CD14-positive monocyte (primary cell): Measurements from ENCODE around the gene MED15. TPM values are rescaled to one million over a fixed set of nuclear protein-coding genes. Genes with fewer than 3 reads are reported as not detected.

Source experiments
- DNase-seq, 3 donors: peaks; one replicate each; pipeline ENCODE4 v3.0.0-alpha.2; 2011 to 2022
- H2AFZ ChIP-seq: 2 replicates; pipeline ENCODE4 v1.6.0; 2012; ENCODE audit warnings: mild to moderate bottlenecking, low read depth, low read length, inconsistent platforms; ENCODE audit not compliant: insufficient read depth, poor library complexity, severe bottlenecking
- H3K27ac ChIP-seq, 2 donors: 1 replicate in 1 of 2; 2 replicates in 1 of 2; pipeline ENCODE4 v1.5.1; 2012 to 2013; ENCODE audit warnings: low read length in 2 of 2, control low read depth in 1 of 2, inconsistent platforms in 1 of 2, low read depth in 1 of 2, mild to moderate bottlenecking in 1 of 2
- H3K27me3 ChIP-seq, 2 donors: one replicate each; pipeline versions ENCODE4 v1.6.0 to v1.6.1; 2011 to 2013; ENCODE audit warnings: low read length in 2 of 2; ENCODE audit not compliant: control insufficient read depth in 2 of 2, insufficient read depth in 2 of 2
- H3K36me3 ChIP-seq, 2 donors: replicated peaks in 1 of 2; 1 replicate in 1 of 2; 2 replicates in 1 of 2; pipeline versions ENCODE4 v1.5.1 to v1.6.1; 2012 to 2013; ENCODE audit warnings: low read length in 2 of 2, control low read depth in 1 of 2, inconsistent platforms in 1 of 2, mild to moderate bottlenecking in 1 of 2; ENCODE audit not compliant: insufficient read depth in 2 of 2, control insufficient read depth in 1 of 2
- H3K4me1 ChIP-seq, 2 donors: 1 replicate in 1 of 2; 2 replicates in 1 of 2; pipeline versions ENCODE4 v1.5.1 to v1.6.1; 2012 to 2013; ENCODE audit warnings: low read length in 2 of 2, control low read depth in 1 of 2, inconsistent platforms in 1 of 2, mild to moderate bottlenecking in 1 of 2, moderate library complexity in 1 of 2; ENCODE audit not compliant: insufficient read depth in 2 of 2, control insufficient read depth in 1 of 2
- H3K4me2 ChIP-seq: replicated peaks from 2 replicates; pipeline ENCODE3; 2012; ENCODE audit warnings: low read length, moderate library complexity, mild to moderate bottlenecking; ENCODE audit not compliant: poor library complexity, severe bottlenecking; ENCODE audit errors: extremely low read depth
- H3K4me3 ChIP-seq, 3 experiments: fragments of 200-600 bp in 1 of 3; sonication (generic) in 1 of 3; replicated peaks in 1 of 3; 1 replicate in 2 of 3; 2 replicates in 1 of 3; pipeline ENCODE4 v1.5.1; 2011 to 2013; ENCODE audit warnings: low read length in 3 of 3, mild to moderate bottlenecking in 3 of 3, control low read depth in 2 of 3, low read depth in 2 of 3, inconsistent platforms in 1 of 3, moderate library complexity in 1 of 3
- H3K79me2 ChIP-seq: 2 replicates; pipeline ENCODE4 v1.6.0; 2012; ENCODE audit warnings: mild to moderate bottlenecking, control low read depth, inconsistent platforms, low read length, moderate library complexity; ENCODE audit not compliant: insufficient read depth
- H3K9ac ChIP-seq: 2 replicates; pipeline ENCODE4 v1.6.0; 2017; ENCODE audit warnings: low read length, mild to moderate bottlenecking; ENCODE audit not compliant: insufficient read depth, poor library complexity, severe bottlenecking
- H3K9me3 ChIP-seq, 2 donors: replicated peaks in 1 of 2; 1 replicate in 1 of 2; 2 replicates in 1 of 2; pipeline versions ENCODE4 v1.5.1 to v1.6.1; 2012 to 2013; ENCODE audit warnings: low read length in 2 of 2, control low read depth in 1 of 2; ENCODE audit not compliant: control insufficient read depth in 1 of 2, insufficient read depth in 1 of 2
- H4K20me1 ChIP-seq: 2 replicates; pipeline ENCODE4 v1.6.0; 2012; ENCODE audit warnings: mild to moderate bottlenecking, low read length, control low read depth, moderate library complexity; ENCODE audit not compliant: insufficient read depth
- H3K27ac Mint-ChIP-seq, 7 donors: one replicate each; pipeline ENCODE4 v1.8.0; 2020; ENCODE audit warnings: mild to moderate bottlenecking in 7 of 7, mixed read lengths in 7 of 7, moderate library complexity in 6 of 7, inconsistent platforms in 2 of 7
- H3K27me3 Mint-ChIP-seq, 3 donors: one replicate each; pipeline ENCODE4 v1.8.0; 2021 to 2022; ENCODE audit warnings: low read depth in 3 of 3, mild to moderate bottlenecking in 3 of 3, mixed read lengths in 3 of 3, moderate library complexity in 3 of 3, inconsistent platforms in 1 of 3
- H3K36me3 Mint-ChIP-seq, 2 donors: one replicate each; pipeline ENCODE4 v1.8.0; 2020; ENCODE audit warnings: mixed read lengths in 2 of 2, inconsistent platforms in 1 of 2, mild to moderate bottlenecking in 1 of 2
- H3K4me1 Mint-ChIP-seq: one replicate; pipeline ENCODE4 v1.8.0; 2020; ENCODE audit warnings: mild to moderate bottlenecking, mixed read lengths
- H3K4me3 Mint-ChIP-seq, 2 donors: one replicate each; pipeline ENCODE4 v1.8.0; 2020; ENCODE audit warnings: mild to moderate bottlenecking in 2 of 2, mixed read lengths in 2 of 2, moderate library complexity in 1 of 2
- H3K9me3 Mint-ChIP-seq, 7 donors: one replicate each; pipeline ENCODE4 v1.8.0; 2020 to 2022; ENCODE audit warnings: mixed read lengths in 7 of 7, mild to moderate bottlenecking in 6 of 7, moderate library complexity in 6 of 7, inconsistent platforms in 2 of 7
- WGBS: methylation state at CpG from one replicate; pipeline ENCODE4 v1.1.5; 2013; ENCODE audit warnings: missing lambda C conversion rate; ENCODE audit not compliant: insufficient coverage; 5-methylcytosine and 5-hydroxymethylcytosine counted together
- intact Hi-C, 2 donors: fragments of 100-400 bp; cut with micrococcal nuclease; formaldehyde crosslinking; loops; one replicate each; pipeline versions ENCODE4 v1.15.0 to v1.15.1; 2023
- polyA plus RNA-seq, 3 donors: library from polyadenylated mRNA; depleted of rRNA in 1 of 3; unstranded in 2 of 3; stranded (reverse) in 1 of 3; fragments of 300-500 nt in 2 of 3; fragments of >200 nt in 1 of 3; fragmentation: Illumina TruSeq in 2 of 3; gene quantifications; 1 replicate in 2 of 3; 2 replicates in 1 of 3; pipeline ENCODE4 v1.2.3, GENCODE V29; 2012 to 2021
- small RNA-seq: library from RNA; depleted of rRNA; stranded (forward); fragments of <200 nt; gene quantifications from one replicate; pipeline ENCODE3, GENCODE V24; 2012; ENCODE audit warnings: low read depth; ENCODE audit not compliant: insufficient read length
- TF ChIP-seq, protein P1 (sequence below): fragments of 200-600 bp; IDR thresholded peaks from one replicate; pipeline ENCODE4 v1.8.0; 2022; ENCODE audit warnings: antibody characterized with exemption, mild to moderate bottlenecking

The MED15 gene
- polyA plus RNA-seq, 3 donors = 10.0 to 126 (median 17.8) TPM

DNA sequence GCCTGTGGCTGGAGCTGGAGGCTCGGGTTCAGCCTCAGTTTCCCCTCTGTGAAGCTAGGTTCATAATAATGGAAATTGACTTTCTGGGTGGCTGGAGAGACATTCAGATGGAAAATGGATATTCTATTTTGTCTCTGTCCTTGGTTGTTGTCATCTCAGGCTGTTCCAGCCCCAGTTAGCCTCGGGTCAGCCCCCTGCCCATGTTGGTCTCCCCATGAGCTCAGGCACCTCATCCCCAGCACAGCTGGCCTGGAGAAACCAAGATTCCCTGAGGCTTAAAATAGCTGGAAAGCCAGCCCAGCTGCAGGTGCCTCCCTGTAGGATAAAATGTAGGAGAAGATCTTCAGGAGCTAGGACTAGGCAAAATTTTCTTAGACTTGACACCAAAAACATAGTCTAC is 129.5 kb downstream of the MED15 start:
- H3K27ac Mint-ChIP-seq = no peak overlapping the region

More for the DNA sequence above, 129.5 kb downstream of the MED15 start:
- Histone ChIP-seq H3K27me3 (no peaks in the 10 kb centered on the region), H3K4me2 (no peak overlapping the region), H4K20me1 (no peaks in the 10 kb centered on the region), H3K79me2 (no peaks in the 10 kb centered on the region), H3K9me3 (no peaks in the 10 kb centered on the region), H2AFZ (no peak overlapping the region), H3K4me1 (no peaks in the 10 kb centered on the region), H3K4me3 (no peak overlapping the region), H3K36me3 (no peaks in the 10 kb centered on the region), H3K9ac (no peak overlapping the region), H3K27ac (no peak overlapping the region)
- no peaks in the 10 kb centered on the region for H3K36me3 Mint-ChIP-seq
- H3K9me3 Mint-ChIP-seq = peaks cover 0 to 4% (median 4%) of the 10 kb centered on the region in 7 donors
- H3K4me1 Mint-ChIP-seq = no peaks in the 10 kb centered on the region
- intact Hi-C loops = no loop called here
- 95% methylated on average over 2 of the region's 2 CpGs for WGBS
- no peak for DNase-seq
- H3K27me3 Mint-ChIP-seq = peaks cover 0 to 10% (median 7%) of the 10 kb centered on the region in 3 donors
- TF ChIP-seq, protein P1, sequence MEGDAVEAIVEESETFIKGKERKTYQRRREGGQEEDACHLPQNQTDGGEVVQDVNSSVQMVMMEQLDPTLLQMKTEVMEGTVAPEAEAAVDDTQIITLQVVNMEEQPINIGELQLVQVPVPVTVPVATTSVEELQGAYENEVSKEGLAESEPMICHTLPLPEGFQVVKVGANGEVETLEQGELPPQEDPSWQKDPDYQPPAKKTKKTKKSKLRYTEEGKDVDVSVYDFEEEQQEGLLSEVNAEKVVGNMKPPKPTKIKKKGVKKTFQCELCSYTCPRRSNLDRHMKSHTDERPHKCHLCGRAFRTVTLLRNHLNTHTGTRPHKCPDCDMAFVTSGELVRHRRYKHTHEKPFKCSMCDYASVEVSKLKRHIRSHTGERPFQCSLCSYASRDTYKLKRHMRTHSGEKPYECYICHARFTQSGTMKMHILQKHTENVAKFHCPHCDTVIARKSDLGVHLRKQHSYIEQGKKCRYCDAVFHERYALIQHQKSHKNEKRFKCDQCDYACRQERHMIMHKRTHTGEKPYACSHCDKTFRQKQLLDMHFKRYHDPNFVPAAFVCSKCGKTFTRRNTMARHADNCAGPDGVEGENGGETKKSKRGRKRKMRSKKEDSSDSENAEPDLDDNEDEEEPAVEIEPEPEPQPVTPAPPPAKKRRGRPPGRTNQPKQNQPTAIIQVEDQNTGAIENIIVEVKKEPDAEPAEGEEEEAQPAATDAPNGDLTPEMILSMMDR = no peak
- no peak overlapping the region for H3K4me3 Mint-ChIP-seq

Small RNAs within 50 kb of the gene (small RNA-seq; reads per million reads assigned to genes)
- not detected for gene IGLL4P
- not detected for gene RF00019
- gene RN7SL812P = not detected
- gene RNY1P9 = not detected

Other genes with a start within 250 kb of the MED15 start
- gene RTN4R, start 239.3 kb upstream of the MED15 start, polyA plus RNA-seq = not detected
- gene DGCR6L, start 187.6 kb upstream of the MED15 start, polyA plus RNA-seq = 10 to 100 TPM; 33.0 to 62.8 (median 56.3) TPM
- 1 to 10 TPM; 1.9 to 4.8 (median 1.9) TPM for gene ZNF74, start 113.5 kb upstream of the MED15 start, polyA plus RNA-seq
- gene SCARF2, start 69.8 kb upstream of the MED15 start, polyA plus RNA-seq = under 1 TPM in 2 of 3 donors, not detected in 1; 0.12 to 0.51 TPM
- 10 to 100 TPM in 1 of 3 donors, 1 to 10 TPM in 2; 7.8 to 15.6 (median 9.2) TPM for gene KLHL22, start 11.8 kb upstream of the MED15 start, polyA plus RNA-seq